AG10803 (cell line): ENCODE results near the gene PRSS12.
"Not testable (repeated sequence)": the region's sequence is repeated elsewhere in the genome, so short reads cannot be mapped to it uniquely, and the experiment has no call there.

ENCODE experiments used
- DNase-seq: peaks from one replicate; pipeline ENCODE4 v3.0.0; 2010; ENCODE audit warnings: low read depth
- H3K4me3 ChIP-seq: 2 replicates; pipeline ENCODE4 v1.5.1; 2011; ENCODE audit warnings: mild to moderate bottlenecking, low read length, control low read depth
- TF ChIP-seq, protein P1 (sequence below): conservative IDR thresholded peaks from 2 replicates; pipeline ENCODE4 v1.5.1; 2011; ENCODE audit warnings: mild to moderate bottlenecking, low read length, control low read depth, inconsistent platforms

The PRSS12 gene, protein sequence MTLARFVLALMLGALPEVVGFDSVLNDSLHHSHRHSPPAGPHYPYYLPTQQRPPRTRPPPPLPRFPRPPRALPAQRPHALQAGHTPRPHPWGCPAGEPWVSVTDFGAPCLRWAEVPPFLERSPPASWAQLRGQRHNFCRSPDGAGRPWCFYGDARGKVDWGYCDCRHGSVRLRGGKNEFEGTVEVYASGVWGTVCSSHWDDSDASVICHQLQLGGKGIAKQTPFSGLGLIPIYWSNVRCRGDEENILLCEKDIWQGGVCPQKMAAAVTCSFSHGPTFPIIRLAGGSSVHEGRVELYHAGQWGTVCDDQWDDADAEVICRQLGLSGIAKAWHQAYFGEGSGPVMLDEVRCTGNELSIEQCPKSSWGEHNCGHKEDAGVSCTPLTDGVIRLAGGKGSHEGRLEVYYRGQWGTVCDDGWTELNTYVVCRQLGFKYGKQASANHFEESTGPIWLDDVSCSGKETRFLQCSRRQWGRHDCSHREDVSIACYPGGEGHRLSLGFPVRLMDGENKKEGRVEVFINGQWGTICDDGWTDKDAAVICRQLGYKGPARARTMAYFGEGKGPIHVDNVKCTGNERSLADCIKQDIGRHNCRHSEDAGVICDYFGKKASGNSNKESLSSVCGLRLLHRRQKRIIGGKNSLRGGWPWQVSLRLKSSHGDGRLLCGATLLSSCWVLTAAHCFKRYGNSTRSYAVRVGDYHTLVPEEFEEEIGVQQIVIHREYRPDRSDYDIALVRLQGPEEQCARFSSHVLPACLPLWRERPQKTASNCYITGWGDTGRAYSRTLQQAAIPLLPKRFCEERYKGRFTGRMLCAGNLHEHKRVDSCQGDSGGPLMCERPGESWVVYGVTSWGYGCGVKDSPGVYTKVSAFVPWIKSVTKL

DNA sequence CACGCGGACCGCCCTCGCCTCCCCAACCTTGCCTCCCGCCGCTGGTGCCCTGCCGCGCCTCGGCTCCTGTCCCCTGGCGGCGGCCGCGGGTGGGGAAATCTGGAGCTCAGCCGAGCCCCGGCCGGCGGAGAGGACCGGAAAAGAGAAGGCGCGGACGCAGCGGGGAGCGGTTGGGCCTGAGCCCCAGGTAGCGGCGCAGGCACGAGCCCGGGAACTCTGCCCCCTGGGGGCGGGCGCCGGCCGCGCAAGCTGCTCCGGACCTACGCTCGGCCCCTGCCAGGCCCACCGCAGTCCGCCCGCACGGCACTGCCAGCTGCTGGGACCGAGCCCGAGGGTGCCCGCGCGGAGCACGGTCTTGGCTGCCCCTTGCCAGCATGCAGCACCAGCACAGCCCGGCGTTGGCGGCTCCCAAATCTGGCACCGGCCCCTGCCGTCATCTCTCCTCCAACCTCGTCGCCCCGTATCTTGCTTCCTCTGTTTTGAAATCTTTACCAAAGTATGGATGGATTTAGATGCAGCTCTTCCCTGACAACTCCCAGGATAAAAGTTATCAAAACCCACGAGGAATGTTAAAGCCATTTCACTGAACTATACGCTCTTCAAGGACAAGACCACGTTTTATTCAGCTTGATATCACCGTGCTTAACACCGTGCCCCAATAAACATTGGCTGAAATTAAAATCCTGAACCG lies at the start of gene PRSS12:
Gene PRSS12 (minus strand): TSS at position 161 of the 691 bp plus-strand sequence. CDS start 283 bp downstream, outside the sequence.
- TF ChIP-seq, protein P1, sequence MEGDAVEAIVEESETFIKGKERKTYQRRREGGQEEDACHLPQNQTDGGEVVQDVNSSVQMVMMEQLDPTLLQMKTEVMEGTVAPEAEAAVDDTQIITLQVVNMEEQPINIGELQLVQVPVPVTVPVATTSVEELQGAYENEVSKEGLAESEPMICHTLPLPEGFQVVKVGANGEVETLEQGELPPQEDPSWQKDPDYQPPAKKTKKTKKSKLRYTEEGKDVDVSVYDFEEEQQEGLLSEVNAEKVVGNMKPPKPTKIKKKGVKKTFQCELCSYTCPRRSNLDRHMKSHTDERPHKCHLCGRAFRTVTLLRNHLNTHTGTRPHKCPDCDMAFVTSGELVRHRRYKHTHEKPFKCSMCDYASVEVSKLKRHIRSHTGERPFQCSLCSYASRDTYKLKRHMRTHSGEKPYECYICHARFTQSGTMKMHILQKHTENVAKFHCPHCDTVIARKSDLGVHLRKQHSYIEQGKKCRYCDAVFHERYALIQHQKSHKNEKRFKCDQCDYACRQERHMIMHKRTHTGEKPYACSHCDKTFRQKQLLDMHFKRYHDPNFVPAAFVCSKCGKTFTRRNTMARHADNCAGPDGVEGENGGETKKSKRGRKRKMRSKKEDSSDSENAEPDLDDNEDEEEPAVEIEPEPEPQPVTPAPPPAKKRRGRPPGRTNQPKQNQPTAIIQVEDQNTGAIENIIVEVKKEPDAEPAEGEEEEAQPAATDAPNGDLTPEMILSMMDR, result peak; percentile 56
- peak within 1 kb of the TSS; percentile 71 for H3K4me3 ChIP-seq
- peak; percentile 66 for DNase-seq

DNA sequence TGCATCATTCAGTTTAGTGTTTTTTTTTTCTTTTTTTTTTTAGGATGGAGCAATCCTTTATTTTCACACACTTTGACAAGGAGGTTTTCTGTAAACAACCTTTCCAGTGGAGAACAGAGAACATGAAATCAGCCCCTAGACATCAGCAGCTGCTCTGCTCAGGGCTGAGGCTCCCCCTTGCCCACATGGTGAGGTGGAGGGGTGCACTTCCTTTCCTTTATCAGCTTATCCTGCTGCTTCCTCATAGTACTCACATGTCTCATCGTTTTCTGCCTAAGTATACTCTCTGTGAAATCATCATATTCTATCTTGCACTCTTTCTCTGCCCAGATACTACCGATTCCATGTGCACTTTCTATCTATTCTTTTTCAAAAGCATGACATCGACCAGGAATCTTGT lies 47.6 kb upstream of the PRSS12 start:
- H3K4me3 ChIP-seq, result no peak overlapping the region
- no peak for DNase-seq
- TF ChIP-seq, protein P1, result no peak

DNA sequence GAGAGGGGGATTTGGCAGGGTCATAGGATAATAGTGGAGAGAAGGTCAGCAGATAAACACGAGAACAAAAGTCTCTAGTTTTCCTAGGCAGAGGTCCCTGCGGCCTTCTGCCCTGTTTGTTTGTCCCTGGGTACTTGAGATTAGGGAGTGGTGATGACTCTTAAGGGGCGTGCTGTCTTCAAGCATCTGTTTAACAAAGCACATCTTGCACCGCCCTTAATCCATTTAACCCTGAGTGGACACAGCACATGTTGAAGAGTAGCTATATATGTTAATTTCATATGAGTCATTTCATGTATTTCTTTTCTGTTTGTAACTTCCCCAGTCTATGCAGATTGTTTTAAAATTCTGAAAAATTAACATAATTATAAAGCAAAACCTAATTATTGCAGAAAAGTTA lies 47.1 kb upstream of the PRSS12 start:
- peak; percentile 4 for DNase-seq
- H3K4me3 ChIP-seq, result not testable (repeated sequence)

DNA sequence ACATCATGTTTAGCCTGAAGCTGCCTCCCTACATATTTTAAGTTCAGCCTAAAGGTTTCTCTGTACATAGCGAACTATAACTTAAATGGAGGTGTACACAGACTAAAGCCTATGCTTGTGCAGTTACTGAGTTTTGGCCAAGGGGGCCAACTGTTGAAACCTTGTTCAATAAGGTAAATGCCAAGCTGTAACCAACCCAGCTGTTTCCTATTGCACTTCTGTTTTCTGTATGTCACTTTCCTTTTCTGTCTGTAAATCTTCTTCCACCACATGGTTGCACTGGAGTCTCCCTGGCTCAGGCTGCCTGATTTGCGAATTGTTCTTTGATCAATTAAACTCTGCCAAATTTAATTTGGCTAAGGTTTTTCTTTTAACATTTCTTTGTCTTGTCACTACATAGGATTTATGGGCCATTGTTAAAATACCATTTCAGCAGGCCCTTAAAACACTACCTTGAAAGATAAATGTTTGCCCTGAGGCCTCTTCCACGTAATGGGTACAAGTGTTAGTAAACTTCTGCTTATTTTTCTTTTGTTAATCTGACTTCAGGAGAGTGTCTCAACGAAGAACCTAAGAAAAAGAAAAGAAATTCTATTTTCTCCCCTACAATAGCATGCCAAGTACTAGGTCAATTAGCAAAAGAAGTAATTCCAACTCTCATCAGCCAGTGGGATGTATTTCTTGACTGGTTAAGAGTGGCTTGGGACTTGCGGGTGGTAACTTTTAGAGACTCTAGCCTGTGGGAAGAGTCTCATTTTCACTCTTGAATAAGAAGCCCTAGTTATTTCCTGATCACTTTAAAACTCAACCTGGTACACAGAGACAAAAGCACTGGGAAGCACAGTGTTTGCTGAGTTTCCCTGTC lies 45.7 kb upstream of the PRSS12 start:
- no peak for DNase-seq
- no peak overlapping the region for H3K4me3 ChIP-seq
- TF ChIP-seq, protein P1, result no peak

DNA sequence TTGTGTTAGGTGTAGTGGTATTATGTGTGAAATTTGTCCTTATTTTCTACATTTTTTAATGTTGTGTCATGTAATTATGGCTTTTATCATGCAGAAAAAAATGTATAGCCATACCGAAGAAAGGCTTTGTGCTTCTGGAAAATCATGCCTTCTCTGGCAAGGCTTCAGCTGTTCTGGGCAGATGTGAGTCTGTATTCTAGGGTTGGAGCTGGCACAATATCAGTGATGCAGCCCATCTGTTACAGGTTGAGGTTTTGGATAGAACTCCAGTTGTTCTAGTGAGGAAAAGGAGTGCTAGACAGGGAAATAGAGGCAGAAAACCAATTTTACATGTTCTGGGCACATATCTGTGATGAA lies 44.8 kb upstream of the PRSS12 start:
- TF ChIP-seq, protein P1, result no peak
- DNase-seq, result no peak
- H3K4me3 ChIP-seq, result no peak overlapping the region

DNA sequence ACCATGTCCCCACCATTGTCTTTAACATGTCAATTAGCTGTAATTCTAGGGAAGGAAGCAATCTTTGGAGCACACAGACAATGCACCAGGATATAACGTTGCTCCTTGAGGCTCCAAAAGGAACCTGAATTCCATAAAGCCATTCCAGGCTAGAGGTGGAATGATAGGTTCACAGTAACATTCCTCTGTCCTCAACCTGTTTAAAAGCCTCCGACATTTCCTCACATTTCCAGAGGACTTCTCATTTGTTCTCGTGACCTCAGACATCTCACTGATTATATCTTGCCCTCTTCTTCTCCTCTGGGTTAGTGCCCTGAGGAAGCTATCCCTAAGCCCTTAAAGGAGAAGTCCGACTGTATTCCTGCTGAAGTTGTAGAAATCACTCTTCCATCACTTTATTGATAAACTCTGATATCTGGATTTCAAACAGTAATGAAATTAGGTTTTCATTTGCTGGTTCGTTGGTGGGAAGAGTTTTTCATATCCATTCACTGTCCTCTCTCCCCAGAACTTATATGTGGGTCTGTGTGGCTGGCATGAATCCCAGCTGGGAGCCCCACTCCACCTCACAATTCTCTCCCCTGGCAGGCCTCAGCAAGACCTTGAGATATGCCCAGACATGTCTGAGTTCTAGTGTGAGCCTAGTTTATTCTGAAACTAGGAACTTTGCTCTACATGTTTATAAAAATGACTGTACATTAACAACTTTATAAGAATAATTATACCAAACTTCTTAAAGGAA lies 44.2 kb upstream of the PRSS12 start:
- no peak for DNase-seq
- H3K4me3 ChIP-seq, result no peak overlapping the region
- TF ChIP-seq, protein P1, result no peak
